HG03045 (cell line): Measurements from ENCODE around the gene HORMAD1.
A peak's percentile ranks its signal among the peaks of the same experiment; 100 is the strongest.
"Not testable (repeated sequence)": the region's sequence is repeated elsewhere in the genome, so short reads cannot be mapped to it uniquely, and the experiment has no call there.

Source experiments
- ATAC-seq: cut with Tn5 transposase; IDR thresholded peaks from one replicate; pipeline ENCODE4 v1.9.1; 2021; ENCODE audit warnings: mild to moderate bottlenecking, moderate library complexity; ENCODE audit not compliant: unreplicated experiment

HORMAD1 gene

GRCh38 chr1:150703427-150703826, 17.3 kb downstream of the HORMAD1 start:
- ATAC-seq: no peak

DNA sequence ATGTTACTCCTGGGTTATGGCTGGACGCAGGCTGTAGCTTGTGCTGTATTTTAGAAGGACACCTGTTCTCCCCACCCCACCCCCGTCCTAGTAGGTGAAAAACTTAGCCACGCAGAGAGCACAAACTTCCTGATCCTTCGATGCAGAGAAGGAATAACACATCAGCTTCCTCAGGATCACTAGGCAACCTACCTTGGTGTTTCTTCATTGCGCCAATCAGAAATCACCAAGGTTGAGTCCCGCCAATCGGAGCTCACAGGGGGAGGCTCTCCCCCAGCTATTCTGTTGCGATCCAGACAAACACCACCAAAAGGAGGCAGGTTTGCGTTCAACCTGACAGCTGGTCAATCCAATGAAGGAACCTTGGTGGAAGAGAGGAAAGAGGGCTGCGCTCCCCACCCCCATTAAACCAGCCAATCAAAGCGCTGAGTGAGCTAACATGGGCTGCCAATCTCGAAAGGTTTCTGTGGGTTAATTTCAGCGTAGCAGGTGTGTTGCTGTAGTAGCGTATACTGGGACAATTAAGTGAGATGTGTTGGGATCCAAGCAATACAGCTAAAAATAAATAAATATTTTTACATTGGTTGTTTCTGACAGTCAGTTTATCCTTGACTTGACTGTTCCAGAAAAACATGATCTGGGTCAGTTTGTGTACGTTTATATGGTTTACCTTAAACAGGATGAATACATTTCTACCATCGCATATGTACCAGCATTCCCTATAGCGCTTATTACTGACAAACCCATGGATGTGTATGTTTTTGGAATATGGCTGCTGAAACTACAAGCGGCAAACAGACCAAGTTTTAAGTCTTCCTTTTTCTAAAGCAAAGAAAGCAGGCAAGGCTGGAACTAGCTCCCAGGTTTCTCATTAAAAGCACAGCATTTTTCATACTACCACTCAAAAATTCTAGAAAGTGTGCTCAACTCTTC, 23.4 kb downstream of the HORMAD1 start, which contains the start of gene GOLPH3L:
TSS of gene GOLPH3L (minus strand) at position 160 of the 933 bp plus-strand sequence. CDS start 2,316 bp downstream, outside the sequence.
- peak; percentile 99 for ATAC-seq

- no peak for ATAC-seq
Measured at GRCh38 chr1:150696590-150696989, 24.1 kb downstream of the HORMAD1 start.

- no peak for ATAC-seq
Measured at GRCh38 chr1:150696162-150696561, 24.5 kb downstream of the HORMAD1 start.

DNA sequence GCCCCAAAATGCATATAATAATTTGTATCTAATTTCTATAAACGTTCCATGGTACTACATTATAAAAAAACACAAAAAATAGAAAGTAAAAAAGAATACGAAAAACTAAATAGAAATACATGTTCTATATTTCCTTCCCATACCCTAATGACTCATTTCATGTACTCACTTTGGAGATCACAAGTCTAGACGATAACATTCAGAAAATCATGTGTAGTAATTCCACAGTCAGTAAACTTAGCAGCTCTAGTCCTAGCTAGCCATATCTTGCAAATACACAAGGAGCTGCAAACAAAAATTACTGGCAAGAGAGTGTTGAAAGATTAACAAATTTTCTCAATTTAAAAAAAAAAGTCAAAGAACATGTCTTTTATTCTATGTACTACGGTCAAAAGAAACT, 25.1 kb downstream of the HORMAD1 start:
- no peak for ATAC-seq

DNA sequence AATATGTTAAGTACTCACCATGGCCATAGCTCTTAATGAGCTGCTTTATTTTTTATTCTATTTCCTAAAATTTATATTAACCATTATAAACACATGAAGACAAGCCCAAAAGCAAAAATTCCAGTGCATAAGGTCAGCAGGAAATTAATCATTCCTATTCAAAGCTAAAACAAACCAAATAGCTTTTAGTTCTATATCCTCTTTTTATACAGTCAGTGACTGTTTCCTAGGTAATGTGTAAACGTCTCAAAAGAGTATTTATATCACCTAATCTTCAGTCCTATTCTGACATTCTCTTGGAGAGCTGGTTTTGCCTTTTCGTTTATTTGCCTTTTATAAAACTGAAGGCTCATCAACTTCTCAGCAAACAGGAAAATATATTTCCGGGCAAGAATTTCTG, 28.0 kb downstream of the HORMAD1 start:
- no peak for ATAC-seq

- ATAC-seq: no peak
Measured at GRCh38 chr1:150688763-150689162, 31.9 kb downstream of the HORMAD1 start.

- ATAC-seq: no peak
Measured at GRCh38 chr1:150686275-150686674, 34.4 kb downstream of the HORMAD1 start.

- ATAC-seq: no peak
Measured at GRCh38 chr1:150683914-150684313, 36.8 kb downstream of the HORMAD1 start.

GRCh38 chr1:150678988-150679387, 41.7 kb downstream of the HORMAD1 start:
- no peak for ATAC-seq

DNA sequence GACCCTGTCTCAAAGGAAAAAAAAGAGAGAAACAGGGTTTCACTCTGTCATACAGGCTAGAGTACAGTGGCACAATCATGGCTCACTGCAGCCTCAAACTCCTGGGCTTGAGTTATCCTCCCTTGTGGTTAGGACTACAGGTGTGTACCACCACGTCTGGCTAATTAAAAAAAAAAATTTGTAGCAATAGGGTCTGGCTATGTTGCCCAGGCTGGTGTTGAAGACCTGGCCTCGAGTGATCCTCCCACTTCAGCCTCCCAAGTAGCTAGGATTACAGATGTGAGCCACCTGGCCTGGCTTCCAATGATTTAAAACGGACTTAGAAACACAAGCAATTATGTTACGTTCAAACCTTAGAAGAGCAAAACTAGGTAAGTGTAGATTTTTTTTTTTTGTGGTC, 45.8 kb downstream of the HORMAD1 start:
- no peak for ATAC-seq

GRCh38 chr1:150663321-150663720, 57.4 kb downstream of the HORMAD1 start:
- no peak for ATAC-seq

DNA sequence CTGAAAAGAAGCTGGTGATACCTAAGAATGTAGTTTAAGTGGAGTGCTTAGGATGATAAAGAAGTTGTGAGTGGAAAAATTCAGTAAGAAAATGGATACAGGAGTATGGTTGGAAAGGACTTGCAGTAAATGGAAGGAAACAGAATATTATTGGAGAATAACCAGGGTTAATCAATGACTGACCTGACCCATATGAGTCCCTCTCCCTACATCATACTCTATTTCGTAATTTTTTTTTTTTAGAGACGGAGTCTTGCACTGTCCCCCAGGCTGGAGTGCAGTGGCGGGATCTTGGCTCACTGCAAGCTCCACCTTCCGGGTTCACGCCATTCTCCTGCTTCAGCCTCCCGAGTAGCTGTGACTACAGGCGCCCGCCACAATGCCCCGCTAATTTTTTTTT, 57.9 kb downstream of the HORMAD1 start:
- ATAC-seq: no peak

GRCh38 chr1:150661156-150661555, 59.5 kb downstream of the HORMAD1 start:
- no peak for ATAC-seq

GRCh38 chr1:150660584-150660983, 60.1 kb downstream of the HORMAD1 start:
- ATAC-seq: no peak

DNA sequence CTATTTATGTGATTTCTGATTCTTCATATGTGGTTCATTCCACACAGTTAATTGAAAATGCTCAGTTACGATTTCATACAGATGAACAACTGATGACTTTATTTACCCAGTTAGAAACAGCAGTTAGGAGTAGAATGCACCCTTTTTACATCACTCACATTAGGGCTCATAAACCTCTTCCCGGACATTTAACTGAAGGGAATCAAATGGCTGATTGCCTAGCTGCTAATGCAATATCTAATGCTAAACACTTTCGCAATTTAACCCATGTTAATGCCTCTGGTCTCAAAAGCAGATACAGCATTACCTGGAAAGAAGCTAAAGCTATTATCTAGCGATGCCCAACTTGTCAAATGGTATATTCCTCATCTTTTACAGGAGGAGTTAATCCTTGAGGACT, 63.6 kb downstream of the HORMAD1 start:
- not testable (repeated sequence) for ATAC-seq

DNA sequence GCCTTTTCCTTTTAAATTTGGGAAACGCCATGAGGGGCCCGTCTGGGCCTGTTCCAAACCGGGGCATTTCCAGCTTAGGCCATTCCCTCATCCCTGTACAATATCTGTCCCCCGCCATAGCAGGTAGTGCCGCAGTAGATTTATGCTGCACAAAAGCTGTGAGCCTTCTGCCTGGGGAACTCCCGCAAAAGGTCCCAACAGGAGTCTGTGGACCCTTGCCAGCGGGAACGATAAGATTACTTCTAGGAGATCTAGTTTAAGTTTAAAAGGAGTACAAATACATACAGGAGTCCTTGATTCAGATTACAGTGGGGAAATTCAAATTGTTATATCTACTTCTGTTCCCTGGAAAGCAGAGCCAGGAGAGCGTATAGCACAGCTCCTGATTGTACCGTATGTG, 66.1 kb downstream of the HORMAD1 start:
- ATAC-seq: not testable (repeated sequence)

GRCh38 chr1:150650193-150650592, 70.5 kb downstream of the HORMAD1 start:
- ATAC-seq: no peak

- no peak for ATAC-seq
Measured at GRCh38 chr1:150649441-150650075, 71.1 kb downstream of the HORMAD1 start.
